ENCODE results near the gene TMEM222. TPM values are rescaled to one million over a fixed set of nuclear protein-coding genes. Genes with fewer than 3 reads are reported as not detected.

Gene TMEM222
- total and polyA plus RNA-seq, 10 of the 15 experiments (the other 5 are each of a cell fraction or from before 2014, with no cell fraction given), result 3.8 to 43.5 (median 35.4) TPM

DNA sequence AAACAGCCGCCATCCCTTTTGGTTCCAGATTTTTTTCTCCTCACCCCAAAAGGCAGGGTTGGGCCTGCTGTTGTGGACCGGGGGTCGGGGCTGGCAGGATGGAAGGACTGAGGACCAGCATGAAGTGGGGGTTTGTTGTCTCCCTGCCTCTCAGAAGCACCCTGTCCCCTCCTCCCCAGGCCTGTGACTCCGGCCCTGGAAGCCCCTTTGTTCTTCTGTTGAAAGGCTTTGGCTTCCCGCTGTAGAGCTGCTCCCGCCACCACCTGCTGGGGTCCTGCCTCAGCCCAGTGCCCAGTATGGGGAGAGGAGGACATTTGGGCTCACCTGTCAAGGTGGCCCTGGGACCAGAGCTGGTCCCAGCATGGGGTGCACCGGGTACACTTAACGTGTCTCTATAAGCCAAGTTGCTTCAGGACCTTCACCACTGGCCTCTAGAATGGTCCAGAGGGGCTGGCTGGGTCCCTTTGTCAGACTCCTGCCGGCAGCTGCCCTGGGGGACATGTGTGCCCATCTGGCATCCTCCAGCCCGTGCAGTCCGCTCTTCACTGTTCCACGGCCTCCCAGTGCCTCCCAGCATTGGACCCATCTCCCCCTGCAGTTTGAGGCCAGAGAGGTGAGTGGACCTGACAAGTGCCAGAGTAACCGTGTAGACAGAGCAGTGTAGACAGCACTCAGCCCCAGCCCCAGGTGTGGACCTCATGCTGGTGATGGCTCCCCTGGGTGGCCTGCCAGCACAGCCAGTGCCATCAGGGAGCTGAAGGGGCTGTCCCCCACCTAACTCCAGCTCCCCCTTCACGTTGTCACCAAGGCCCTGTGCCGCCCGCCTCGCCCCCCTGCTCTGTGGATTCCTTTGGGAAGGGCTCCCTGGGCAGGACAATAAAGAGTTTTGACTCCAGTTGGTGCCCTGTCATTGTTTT lies 13.8 kb downstream of the TMEM222 start (continued):
- TF ChIP-seq ZBTB4 (CRISPR knock-in tag; IDR thresholded peaks at IDR 0.05), result no peak
- TF ChIP-seq, protein P1, sequence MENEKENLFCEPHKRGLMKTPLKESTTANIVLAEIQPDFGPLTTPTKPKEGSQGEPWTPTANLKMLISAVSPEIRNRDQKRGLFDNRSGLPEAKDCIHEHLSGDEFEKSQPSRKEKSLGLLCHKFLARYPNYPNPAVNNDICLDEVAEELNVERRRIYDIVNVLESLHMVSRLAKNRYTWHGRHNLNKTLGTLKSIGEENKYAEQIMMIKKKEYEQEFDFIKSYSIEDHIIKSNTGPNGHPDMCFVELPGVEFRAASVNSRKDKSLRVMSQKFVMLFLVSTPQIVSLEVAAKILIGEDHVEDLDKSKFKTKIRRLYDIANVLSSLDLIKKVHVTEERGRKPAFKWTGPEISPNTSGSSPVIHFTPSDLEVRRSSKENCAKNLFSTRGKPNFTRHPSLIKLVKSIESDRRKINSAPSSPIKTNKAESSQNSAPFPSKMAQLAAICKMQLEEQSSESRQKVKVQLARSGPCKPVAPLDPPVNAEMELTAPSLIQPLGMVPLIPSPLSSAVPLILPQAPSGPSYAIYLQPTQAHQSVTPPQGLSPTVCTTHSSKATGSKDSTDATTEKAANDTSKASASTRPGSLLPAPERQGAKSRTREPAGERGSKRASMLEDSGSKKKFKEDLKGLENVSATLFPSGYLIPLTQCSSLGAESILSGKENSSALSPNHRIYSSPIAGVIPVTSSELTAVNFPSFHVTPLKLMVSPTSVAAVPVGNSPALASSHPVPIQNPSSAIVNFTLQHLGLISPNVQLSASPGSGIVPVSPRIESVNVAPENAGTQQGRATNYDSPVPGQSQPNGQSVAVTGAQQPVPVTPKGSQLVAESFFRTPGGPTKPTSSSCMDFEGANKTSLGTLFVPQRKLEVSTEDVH (IDR thresholded peaks at IDR 0.05; ENCODE audit: low read depth, partially characterized antibody), result no peak
- TF ChIP-seq, protein P2, sequence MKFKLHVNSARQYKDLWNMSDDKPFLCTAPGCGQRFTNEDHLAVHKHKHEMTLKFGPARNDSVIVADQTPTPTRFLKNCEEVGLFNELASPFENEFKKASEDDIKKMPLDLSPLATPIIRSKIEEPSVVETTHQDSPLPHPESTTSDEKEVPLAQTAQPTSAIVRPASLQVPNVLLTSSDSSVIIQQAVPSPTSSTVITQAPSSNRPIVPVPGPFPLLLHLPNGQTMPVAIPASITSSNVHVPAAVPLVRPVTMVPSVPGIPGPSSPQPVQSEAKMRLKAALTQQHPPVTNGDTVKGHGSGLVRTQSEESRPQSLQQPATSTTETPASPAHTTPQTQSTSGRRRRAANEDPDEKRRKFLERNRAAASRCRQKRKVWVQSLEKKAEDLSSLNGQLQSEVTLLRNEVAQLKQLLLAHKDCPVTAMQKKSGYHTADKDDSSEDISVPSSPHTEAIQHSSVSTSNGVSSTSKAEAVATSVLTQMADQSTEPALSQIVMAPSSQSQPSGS (IDR thresholded peaks at IDR 0.05; ENCODE audit: low read length), result no peak
- no peak for TF ChIP-seq NFYA (IDR thresholded peaks at IDR 0.05; ENCODE audit: borderline replicate concordance, low read depth, low read length)
- no peak for TF ChIP-seq EGR1 (IDR thresholded peaks at IDR 0.05; ENCODE audit: borderline replicate concordance in 1 of 2, low read depth in 2 of 2, low read length in 2 of 2)

All from GM12878 (cell line).